Measurements from ENCODE around the gene RARB.

RARB gene

DNA sequence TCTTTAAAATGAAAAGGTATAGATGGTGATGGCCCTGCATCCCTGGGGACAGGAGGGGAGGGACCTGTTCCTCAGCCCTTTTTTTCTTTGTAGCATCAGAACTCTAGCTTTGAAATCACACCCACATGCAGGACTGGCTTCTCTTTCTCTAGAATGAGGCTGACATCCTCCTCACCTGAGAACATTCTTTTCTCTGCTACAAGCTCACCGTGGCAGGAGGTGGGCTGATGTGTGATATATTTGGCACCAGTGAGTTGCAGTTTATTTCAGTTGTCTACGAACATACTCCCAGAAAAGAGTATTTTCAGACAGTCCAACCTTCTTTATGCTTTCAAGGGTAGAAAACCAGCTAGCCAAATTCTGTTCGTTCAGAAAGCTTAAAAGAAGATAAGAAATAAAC, 43.6 kb upstream of the RARB start:
- Histone ChIP-seq H3K27ac (no peak overlapping the region), H3K4me2 (ENCODE audit: low read length) (no peak overlapping the region), H2AFZ (no peak overlapping the region), H3K9ac (no peak overlapping the region), H3K79me2 (no peaks in the 10 kb centered on the region), H3K36me3 (ENCODE audit: control insufficient read depth, insufficient read depth, low read length) (no peaks in the 10 kb centered on the region), H3K4me3 (ENCODE audit: low read depth, low read length) (no peak overlapping the region), H3K9me3 (ENCODE audit: control insufficient read depth, low read length) (no peaks in the 10 kb centered on the region), H3K27me3 (ENCODE audit: control insufficient read depth, insufficient read depth, low read length) (no peaks in the 10 kb centered on the region), H3K4me1 (no peaks in the 10 kb centered on the region)
- TF ChIP-seq, protein P1, sequence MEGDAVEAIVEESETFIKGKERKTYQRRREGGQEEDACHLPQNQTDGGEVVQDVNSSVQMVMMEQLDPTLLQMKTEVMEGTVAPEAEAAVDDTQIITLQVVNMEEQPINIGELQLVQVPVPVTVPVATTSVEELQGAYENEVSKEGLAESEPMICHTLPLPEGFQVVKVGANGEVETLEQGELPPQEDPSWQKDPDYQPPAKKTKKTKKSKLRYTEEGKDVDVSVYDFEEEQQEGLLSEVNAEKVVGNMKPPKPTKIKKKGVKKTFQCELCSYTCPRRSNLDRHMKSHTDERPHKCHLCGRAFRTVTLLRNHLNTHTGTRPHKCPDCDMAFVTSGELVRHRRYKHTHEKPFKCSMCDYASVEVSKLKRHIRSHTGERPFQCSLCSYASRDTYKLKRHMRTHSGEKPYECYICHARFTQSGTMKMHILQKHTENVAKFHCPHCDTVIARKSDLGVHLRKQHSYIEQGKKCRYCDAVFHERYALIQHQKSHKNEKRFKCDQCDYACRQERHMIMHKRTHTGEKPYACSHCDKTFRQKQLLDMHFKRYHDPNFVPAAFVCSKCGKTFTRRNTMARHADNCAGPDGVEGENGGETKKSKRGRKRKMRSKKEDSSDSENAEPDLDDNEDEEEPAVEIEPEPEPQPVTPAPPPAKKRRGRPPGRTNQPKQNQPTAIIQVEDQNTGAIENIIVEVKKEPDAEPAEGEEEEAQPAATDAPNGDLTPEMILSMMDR (IDR thresholded peaks at IDR 0.05) = no peak

- Histone ChIP-seq H3K27me3 (ENCODE audit: control insufficient read depth, insufficient read depth, low read length) (no peaks in the 10 kb centered on the region), H3K4me3 (ENCODE audit: low read depth, low read length) (no peak overlapping the region), H2AFZ (peak overlapping the region; percentile 18), H3K4me2 (ENCODE audit: low read length) (no peak overlapping the region), H3K4me1 (no peaks in the 10 kb centered on the region), H3K27ac (peak overlapping the region; percentile 48), H3K9ac (no peak overlapping the region), H3K9me3 (ENCODE audit: control insufficient read depth, low read length) (no peaks in the 10 kb centered on the region), H3K36me3 (ENCODE audit: control insufficient read depth, insufficient read depth, low read length) (no peaks in the 10 kb centered on the region), H3K79me2 (no peaks in the 10 kb centered on the region)
- TF ChIP-seq, protein P1 (IDR thresholded peaks at IDR 0.05) = no peak
Observed at GRCh38 chr3:25385807-25386460, 42.1 kb upstream of the RARB start.

DNA sequence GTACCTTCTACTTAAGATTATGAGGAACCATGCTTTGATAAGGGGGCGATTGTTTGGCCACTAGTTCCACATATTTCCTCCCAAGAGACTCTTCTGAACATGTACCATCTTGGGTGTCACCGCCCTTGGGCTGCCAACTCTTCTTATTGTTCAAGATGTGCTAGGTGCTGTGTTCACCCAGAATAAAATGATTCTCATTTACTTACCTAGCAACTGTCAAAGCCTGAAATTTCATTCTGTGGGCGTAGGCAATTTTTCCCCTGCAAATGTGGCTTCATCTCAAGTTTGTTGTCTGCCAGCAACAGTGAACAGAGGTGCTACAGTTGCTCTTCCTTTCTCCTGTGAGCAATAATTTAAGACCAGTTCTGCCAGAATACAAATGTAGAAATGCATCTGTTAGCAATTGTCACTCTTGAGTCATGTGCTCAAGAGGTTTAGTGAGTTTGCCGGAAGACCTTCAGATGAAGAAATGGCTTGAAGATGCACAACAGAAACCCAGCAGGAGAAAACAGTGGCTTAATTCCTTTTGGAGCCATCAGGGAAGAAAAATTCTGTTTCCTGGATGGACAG, 41.3 kb upstream of the RARB start:
- H2AFZ ChIP-seq = peak overlapping the region; percentile 3
- H3K79me2 ChIP-seq = no peaks in the 10 kb centered on the region
- H3K27ac ChIP-seq = no peak overlapping the region
- H3K27me3 ChIP-seq (ENCODE audit: control insufficient read depth, insufficient read depth, low read length) = no peaks in the 10 kb centered on the region
- no peak overlapping the region for H3K9ac ChIP-seq
- H3K9me3 ChIP-seq (ENCODE audit: control insufficient read depth, low read length) = no peaks in the 10 kb centered on the region
- TF ChIP-seq, protein P1 (IDR thresholded peaks at IDR 0.05) = no peak
- H3K4me2 ChIP-seq (ENCODE audit: low read length) = no peak overlapping the region
- H3K36me3 ChIP-seq (ENCODE audit: control insufficient read depth, insufficient read depth, low read length) = no peaks in the 10 kb centered on the region
- no peaks in the 10 kb centered on the region for H3K4me1 ChIP-seq
- no peak overlapping the region for H3K4me3 ChIP-seq (ENCODE audit: low read depth, low read length)

- H3K4me3 ChIP-seq (ENCODE audit: low read depth, low read length) = no peak overlapping the region
- no peak overlapping the region for H2AFZ ChIP-seq
- no peaks in the 10 kb centered on the region for H3K4me1 ChIP-seq
- TF ChIP-seq, protein P1 (IDR thresholded peaks at IDR 0.05) = no peak
- no peaks in the 10 kb centered on the region for H3K27me3 ChIP-seq (ENCODE audit: control insufficient read depth, insufficient read depth, low read length)
- no peaks in the 10 kb centered on the region for H3K79me2 ChIP-seq
- no peak overlapping the region for H3K9ac ChIP-seq
- no peaks in the 10 kb centered on the region for H3K36me3 ChIP-seq (ENCODE audit: control insufficient read depth, insufficient read depth, low read length)
- no peak overlapping the region for H3K4me2 ChIP-seq (ENCODE audit: low read length)
- no peaks in the 10 kb centered on the region for H3K9me3 ChIP-seq (ENCODE audit: control insufficient read depth, low read length)
- no peak overlapping the region for H3K27ac ChIP-seq
Observed at GRCh38 chr3:25390605-25391004, 37.5 kb upstream of the RARB start.

GRCh38 chr3:25396251-25396650, 31.8 kb upstream of the RARB start:
- no peak overlapping the region for H3K4me3 ChIP-seq (ENCODE audit: low read depth, low read length)
- H3K27me3 ChIP-seq (ENCODE audit: control insufficient read depth, insufficient read depth, low read length) = no peaks in the 10 kb centered on the region
- no peaks in the 10 kb centered on the region for H3K79me2 ChIP-seq
- TF ChIP-seq, protein P1 (IDR thresholded peaks at IDR 0.05) = no peak
- H2AFZ ChIP-seq = no peak overlapping the region
- no peak overlapping the region for H3K9ac ChIP-seq
- no peaks in the 10 kb centered on the region for H3K36me3 ChIP-seq (ENCODE audit: control insufficient read depth, insufficient read depth, low read length)
- H3K4me1 ChIP-seq = no peaks in the 10 kb centered on the region
- no peak overlapping the region for H3K27ac ChIP-seq
- H3K9me3 ChIP-seq (ENCODE audit: control insufficient read depth, low read length) = no peaks in the 10 kb centered on the region
- H3K4me2 ChIP-seq (ENCODE audit: low read length) = no peak overlapping the region
